VCaP (cell line): Measurements from ENCODE around the gene MED15.

Experiments
- H3K27ac ChIP-seq: fragments of 450-650 bp; 2 replicates; pipeline ENCODE4 v1.5.1; 2017
- TF ChIP-seq, protein P1 (sequence below): fragments of 450-650 bp; conservative IDR thresholded peaks from 2 replicates; pipeline ENCODE4 v1.5.1; 2017; ENCODE audit warnings: mild to moderate bottlenecking, moderate library complexity

The MED15 gene

GRCh38 chr22:20558534-20558933 is 51.1 kb downstream of the MED15 start:
- no peak overlapping the region for H3K27ac ChIP-seq
- TF ChIP-seq, protein P1, sequence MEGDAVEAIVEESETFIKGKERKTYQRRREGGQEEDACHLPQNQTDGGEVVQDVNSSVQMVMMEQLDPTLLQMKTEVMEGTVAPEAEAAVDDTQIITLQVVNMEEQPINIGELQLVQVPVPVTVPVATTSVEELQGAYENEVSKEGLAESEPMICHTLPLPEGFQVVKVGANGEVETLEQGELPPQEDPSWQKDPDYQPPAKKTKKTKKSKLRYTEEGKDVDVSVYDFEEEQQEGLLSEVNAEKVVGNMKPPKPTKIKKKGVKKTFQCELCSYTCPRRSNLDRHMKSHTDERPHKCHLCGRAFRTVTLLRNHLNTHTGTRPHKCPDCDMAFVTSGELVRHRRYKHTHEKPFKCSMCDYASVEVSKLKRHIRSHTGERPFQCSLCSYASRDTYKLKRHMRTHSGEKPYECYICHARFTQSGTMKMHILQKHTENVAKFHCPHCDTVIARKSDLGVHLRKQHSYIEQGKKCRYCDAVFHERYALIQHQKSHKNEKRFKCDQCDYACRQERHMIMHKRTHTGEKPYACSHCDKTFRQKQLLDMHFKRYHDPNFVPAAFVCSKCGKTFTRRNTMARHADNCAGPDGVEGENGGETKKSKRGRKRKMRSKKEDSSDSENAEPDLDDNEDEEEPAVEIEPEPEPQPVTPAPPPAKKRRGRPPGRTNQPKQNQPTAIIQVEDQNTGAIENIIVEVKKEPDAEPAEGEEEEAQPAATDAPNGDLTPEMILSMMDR: no peak

DNA sequence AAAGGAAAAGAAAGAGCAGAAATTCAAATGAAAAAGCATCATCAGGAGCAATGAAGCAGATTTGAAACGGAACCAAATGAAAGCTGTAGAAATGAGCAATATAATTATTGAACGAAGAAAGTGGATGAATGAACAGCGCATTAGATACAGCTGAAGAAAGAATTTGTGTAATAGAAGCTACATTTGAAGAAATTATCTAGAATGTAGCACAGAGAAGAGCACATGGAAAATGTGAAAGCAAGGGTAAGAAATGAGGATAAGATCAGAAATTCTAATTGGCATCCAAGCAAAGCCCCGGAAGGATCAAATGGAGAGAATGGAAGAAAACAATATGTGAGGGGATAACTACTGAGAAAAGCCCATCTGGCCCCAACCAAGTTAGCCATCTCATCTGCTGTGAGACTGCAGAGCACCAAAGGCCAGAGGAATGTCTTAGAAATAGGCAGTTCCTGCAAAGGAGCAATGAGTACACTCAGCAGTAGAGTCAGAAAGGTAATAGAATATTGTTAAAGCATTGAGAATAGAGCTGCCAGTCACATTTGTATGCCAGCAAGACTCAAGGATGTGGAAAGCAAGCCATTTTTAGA is 51.9 kb downstream of the MED15 start:
- no peak overlapping the region for H3K27ac ChIP-seq
- TF ChIP-seq, protein P1: no peak

DNA sequence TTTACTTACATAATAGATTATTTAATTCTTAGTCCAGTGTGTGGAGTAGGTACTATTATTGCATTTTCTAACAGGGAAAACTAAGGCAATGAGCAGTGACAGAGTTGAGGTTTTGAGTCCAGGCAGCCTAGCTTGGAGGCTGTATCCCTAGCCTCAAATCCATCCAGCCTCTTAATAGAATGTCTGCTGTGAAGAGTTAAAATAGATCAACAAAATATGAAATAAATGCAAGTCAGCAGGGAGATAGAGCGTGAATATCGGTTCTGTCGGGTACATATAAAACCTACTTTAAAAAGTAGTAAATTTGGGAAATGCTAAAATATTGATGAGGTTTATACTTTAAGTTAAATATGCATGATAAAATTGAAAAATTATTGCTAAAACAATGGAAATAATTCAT is 53.3 kb downstream of the MED15 start:
- no peak overlapping the region for H3K27ac ChIP-seq
- TF ChIP-seq, protein P1: no peak

DNA sequence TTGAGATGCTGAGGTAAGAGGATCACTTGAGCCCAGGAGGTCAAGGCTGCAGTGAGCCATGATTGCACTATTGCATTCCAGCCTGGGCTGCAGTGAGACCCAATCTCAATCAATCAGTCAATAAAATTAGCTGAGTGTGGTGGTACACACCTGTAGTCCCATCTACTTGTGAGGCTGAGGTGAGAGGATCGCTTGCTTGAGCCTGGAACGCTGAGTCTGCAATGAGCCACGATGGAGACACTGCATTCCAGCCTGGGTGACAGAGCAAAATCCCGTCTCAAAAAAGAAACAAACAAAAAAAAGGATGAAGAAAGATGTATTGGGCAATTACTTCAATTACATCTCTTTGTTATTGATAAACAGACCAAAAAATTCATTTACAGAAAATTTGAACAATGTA is 54.5 kb downstream of the MED15 start:
- TF ChIP-seq, protein P1: no peak

GRCh38 chr22:20562607-20563465 is 55.4 kb downstream of the MED15 start:
- TF ChIP-seq, protein P1: no peak
- H3K27ac ChIP-seq: peak overlapping the region; percentile 8; the same call in 1 of the 2 replicates

More for the DNA sequence above, 54.5 kb downstream of the MED15 start:
- no peak overlapping the region for H3K27ac ChIP-seq

DNA sequence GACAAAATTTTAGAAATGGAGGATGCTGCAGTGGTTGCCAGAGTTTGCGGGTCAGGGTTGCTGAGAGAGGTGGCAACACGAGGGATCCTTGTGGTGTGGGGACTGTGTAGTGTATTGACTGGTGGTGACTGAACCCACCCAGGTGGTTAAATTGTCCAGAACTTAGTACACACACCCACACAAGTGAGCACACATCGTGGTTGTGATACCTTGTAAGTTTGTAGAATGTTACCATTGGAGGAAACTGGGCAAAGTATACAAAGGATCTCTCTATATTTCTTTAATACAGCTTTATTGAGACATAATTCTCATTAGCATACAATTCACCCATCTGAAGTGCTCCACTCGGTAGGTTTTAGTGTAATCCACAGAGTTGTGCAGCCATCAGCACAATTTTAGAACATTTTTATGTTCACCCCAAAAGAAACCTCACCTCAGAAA is 56.1 kb downstream of the MED15 start:
- peak overlapping the region; percentile 8; the same call in 1 of the 2 replicates for H3K27ac ChIP-seq
- TF ChIP-seq, protein P1: no peak

DNA sequence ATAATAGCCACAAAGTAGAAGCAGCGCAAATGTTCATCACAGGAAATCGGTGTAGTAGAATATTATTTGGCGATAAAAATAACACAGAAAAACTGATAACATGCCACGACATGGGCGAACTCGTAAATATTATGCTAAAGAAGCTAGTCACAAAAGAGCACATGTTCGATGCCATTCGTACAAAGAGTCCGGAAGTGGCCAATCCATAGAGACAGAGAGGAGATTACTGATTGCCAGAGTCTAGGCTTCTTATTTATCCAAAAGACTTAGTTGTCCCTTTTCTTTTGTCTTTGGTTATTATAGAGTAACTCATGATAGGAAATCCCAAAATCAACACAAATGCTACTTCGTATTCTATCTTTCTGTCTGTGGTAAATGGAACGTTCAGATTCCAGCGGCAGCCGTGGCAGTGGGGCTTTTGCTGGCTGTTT is 56.5 kb downstream of the MED15 start:
- TF ChIP-seq, protein P1: no peak
- peak overlapping the region; percentile 8; the same call in 1 of the 2 replicates for H3K27ac ChIP-seq
